KOPT-K1 (cell line): ENCODE results near the gene MYMX.

Experiments
- H3K27ac ChIP-seq: fragments of 200-600 bp; sonication (generic); 2 replicates; pipeline ENCODE4 v1.5.1; 2016; ENCODE audit warnings: antibody characterized with exemption, mild to moderate bottlenecking, low read depth, low read length; ENCODE audit not compliant: poor library complexity, severe bottlenecking
- H3K36me3 ChIP-seq: fragments of 200-600 bp; sonication (generic); 2 replicates; pipeline ENCODE4 v1.5.1; 2017; ENCODE audit warnings: antibody characterized with exemption, mild to moderate bottlenecking, low read length, moderate library complexity; ENCODE audit not compliant: insufficient read depth
- H3K9me3 ChIP-seq: fragments of 200-600 bp; sonication (generic); 2 replicates; pipeline ENCODE4 v1.5.1; 2017; ENCODE audit warnings: antibody characterized with exemption, low read length, mild to moderate bottlenecking; ENCODE audit not compliant: insufficient read depth, poor library complexity, severe bottlenecking

MYMX gene

GRCh38 chr6:44201200-44201599 is 15.5 kb upstream of the MYMX start:
- Histone ChIP-seq H3K9me3 (no peaks in the 10 kb centered on the region), H3K27ac (no peak overlapping the region), H3K36me3 (no peaks in the 10 kb centered on the region)

- H3K9me3 ChIP-seq = no peaks in the 10 kb centered on the region
- H3K27ac ChIP-seq = no peak overlapping the region
- H3K36me3 ChIP-seq = no peaks in the 10 kb centered on the region
These were observed 15.0 kb upstream of the MYMX start for GRCh38 chr6:44201638-44202303.

GRCh38 chr6:44202332-44202971 is 14.3 kb upstream of the MYMX start:
- H3K27ac ChIP-seq = no peak overlapping the region
- H3K9me3 ChIP-seq = no peaks in the 10 kb centered on the region
- no peaks in the 10 kb centered on the region for H3K36me3 ChIP-seq

GRCh38 chr6:44202972-44203750 is 13.6 kb upstream of the MYMX start:
- H3K27ac ChIP-seq = no peak overlapping the region
- H3K36me3 ChIP-seq = no peaks in the 10 kb centered on the region
- H3K9me3 ChIP-seq = no peaks in the 10 kb centered on the region

GRCh38 chr6:44203955-44204354 is 12.8 kb upstream of the MYMX start:
- H3K9me3 ChIP-seq = no peaks in the 10 kb centered on the region
- H3K27ac ChIP-seq = no peak overlapping the region
- H3K36me3 ChIP-seq = no peaks in the 10 kb centered on the region

- no peak overlapping the region for H3K27ac ChIP-seq
- no peaks in the 10 kb centered on the region for H3K9me3 ChIP-seq
- H3K36me3 ChIP-seq = no peaks in the 10 kb centered on the region
These were observed 8.8 kb upstream of the MYMX start for GRCh38 chr6:44207966-44208365.

- no peak overlapping the region for H3K27ac ChIP-seq
- no peaks in the 10 kb centered on the region for H3K9me3 ChIP-seq
- no peaks in the 10 kb centered on the region for H3K36me3 ChIP-seq
These were observed 5.4 kb upstream of the MYMX start for GRCh38 chr6:44211284-44211683.

GRCh38 chr6:44214307-44214706 is 2.4 kb upstream of the MYMX start:
- Histone ChIP-seq H3K36me3 (no peaks in the 10 kb centered on the region), H3K27ac (no peak overlapping the region), H3K9me3 (no peaks in the 10 kb centered on the region)

- H3K36me3 ChIP-seq = no peaks in the 10 kb centered on the region
- H3K27ac ChIP-seq = peak overlapping the region; percentile 93
- H3K9me3 ChIP-seq = no peaks in the 10 kb centered on the region
These were observed 812 bp downstream of the MYMX start for GRCh38 chr6:44217332-44218143.

- Histone ChIP-seq H3K27ac (peak overlapping the region; percentile 93), H3K36me3 (no peaks in the 10 kb centered on the region), H3K9me3 (no peaks in the 10 kb centered on the region)
These were observed 2.5 kb downstream of the MYMX start for GRCh38 chr6:44219053-44219814.

- H3K36me3 ChIP-seq = no peaks in the 10 kb centered on the region
- no peaks in the 10 kb centered on the region for H3K9me3 ChIP-seq
- peak overlapping the region; percentile 93 for H3K27ac ChIP-seq
These were observed 3.4 kb downstream of the MYMX start for GRCh38 chr6:44219815-44220784.

- Histone ChIP-seq H3K9me3 (no peaks in the 10 kb centered on the region), H3K27ac (peak overlapping the region; percentile 65), H3K36me3 (peaks cover under 1% of the 10 kb centered on the region; the same call in 1 of the 2 replicates)
These were observed 4.2 kb downstream of the MYMX start for GRCh38 chr6:44220913-44221290.

GRCh38 chr6:44221291-44221960 is 4.7 kb downstream of the MYMX start:
- peaks cover 5% of the 10 kb centered on the region; the same call in 1 of the 2 replicates for H3K36me3 ChIP-seq
- no peaks in the 10 kb centered on the region for H3K9me3 ChIP-seq
- peak overlapping the region; percentile 65 for H3K27ac ChIP-seq
